SK-N-SH (cell line): ENCODE data around the gene CCL22.

Experiments used
- CHD2 ChIP-seq: fragments of 150-350 bp; IDR thresholded peaks from 2 replicates; pipeline ENCODE4 v1.6.1; 2018; ENCODE audit warnings: low read length; ENCODE audit not compliant: partially characterized antibody
- CTCF ChIP-seq: fragments of 200-600 bp; sonication (generic); IDR thresholded peaks from 2 replicates; pipeline ENCODE4 v1.6.1; 2017; ENCODE audit warnings: antibody characterized with exemption, mild to moderate bottlenecking, moderate library complexity
- EP300 ChIP-seq, 2 experiments: IDR thresholded peaks; 2 replicates each; pipeline versions ENCODE4 v1.4.0 to v1.6.1; 2012; ENCODE audit warnings: borderline replicate concordance in 1 of 2, low read depth in 1 of 2, low read length in 1 of 2
- FOXJ3 ChIP-seq: sonication (generic); formaldehyde crosslinking; IDR thresholded peaks from 2 replicates; pipeline ENCODE4 v1.5.1; 2020; ENCODE audit warnings: mild to moderate bottlenecking, missing genetic modification reagents
- JUND ChIP-seq: IDR thresholded peaks from 2 replicates; pipeline ENCODE4 v1.4.0; 2012
- PBX3 ChIP-seq: IDR thresholded peaks from 2 replicates; pipeline ENCODE4; 2012
- POLR2AphosphoS5 ChIP-seq: IDR thresholded peaks from 2 replicates; pipeline ENCODE4 v1.6.1; 2012; ENCODE audit warnings: low read depth, low read length
- REST ChIP-seq: IDR thresholded peaks from 2 replicates; pipeline ENCODE4 v1.6.1; 2012; ENCODE audit warnings: mild to moderate bottlenecking, low read depth, low read length, moderate library complexity

- TF ChIP-seq CTCF (no peak), EP300 (IDR thresholded peaks at IDR 0.05; ENCODE audit: borderline replicate concordance in 1 of 2, low read depth in 1 of 2, low read length in 1 of 2) (no peak), JUND (no peak), POLR2AphosphoS5 (no peak), PBX3 (no peak), FOXJ3 (CRISPR knock-in tag) (no peak), CHD2 (no peak), REST (no peak)
These were observed 28.8 kb upstream of the CCL22 start for GRCh38 chr16:57329718-57330327.
